Activated CD4-positive, alpha-beta memory T cell treated with anti-CD3 and anti-CD28 coated beads for 36 hours (primary cell): ENCODE data around the gene NCK2. TPM values are rescaled to one million over a fixed set of nuclear protein-coding genes. Genes with fewer than 3 reads are reported as not detected.
A peak's percentile ranks its signal among the peaks of the same experiment; 100 is the strongest.

Source experiments
- CTCF ChIA-PET: fragments of 350-600 bp; sonication (Branson Sonifier 250); formaldehyde crosslinking; loops from one replicate; lab custom pipeline; 2021; ENCODE audit warnings: antibody characterized with exemption, inconsistent platforms; lab: Charles Lee
- POLR2A ChIA-PET: fragments of 350-600 bp; sonication (Branson Sonifier 250); formaldehyde crosslinking; loops from one replicate; lab custom pipeline; 2021; ENCODE audit warnings: antibody characterized with exemption; lab: Charles Lee
- DNase-seq: peaks from one replicate; pipeline ENCODE4 v3.0.0-alpha.2; 2020
- H3K27ac Mint-ChIP-seq: one replicate; pipeline ENCODE4 v1.8.0; 2021; ENCODE audit warnings: mixed read lengths
- H3K27me3 Mint-ChIP-seq: one replicate; pipeline ENCODE4 v1.8.0; 2021; ENCODE audit warnings: mixed read lengths
- H3K36me3 Mint-ChIP-seq: one replicate; pipeline ENCODE4 v1.8.0; 2021; ENCODE audit warnings: mixed read lengths
- H3K4me1 Mint-ChIP-seq: one replicate; pipeline ENCODE4 v1.8.0; 2021; ENCODE audit warnings: low read depth, mixed read lengths
- H3K4me3 Mint-ChIP-seq: one replicate; pipeline ENCODE4 v1.8.0; 2021; ENCODE audit warnings: mild to moderate bottlenecking, mixed read lengths
- H3K9me3 Mint-ChIP-seq: one replicate; pipeline ENCODE4 v1.8.0; 2021; ENCODE audit warnings: mixed read lengths
- intact Hi-C: fragments of 100-400 bp; cut with micrococcal nuclease; formaldehyde crosslinking; loops from one replicate; pipeline ENCODE4 v1.15.1; 2023
- total RNA-seq, 2 experiments: library from RNA; stranded (reverse); gene quantifications; one replicate each; pipeline ENCODE4 v1.2.3, GENCODE V29; 2021

NCK2 gene
- total RNA-seq, 2 experiments from 2014 or later, result 81.8 to 85.8 TPM

DNA sequence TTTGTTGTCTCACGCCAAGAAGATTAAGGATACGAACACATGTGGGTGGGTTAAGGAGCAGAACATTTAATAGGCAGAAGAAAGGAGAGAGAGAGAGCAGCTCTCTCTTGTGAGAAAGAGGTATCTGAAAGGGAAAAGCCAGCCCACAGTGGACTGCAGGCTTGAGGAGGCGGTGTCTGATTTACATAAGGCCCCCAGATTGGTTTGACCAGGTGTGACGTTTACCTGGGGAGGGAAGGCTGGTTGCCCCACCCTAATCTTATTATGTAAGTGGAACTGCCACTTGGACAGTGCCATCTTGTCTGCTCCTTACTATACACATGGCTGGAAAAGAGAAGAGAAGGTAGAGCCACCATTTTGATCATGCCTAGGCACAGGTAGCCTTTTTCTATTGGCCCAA is 189.2 kb downstream of the NCK2 start:
- Mint-ChIP-seq H3K4me3 (no peak overlapping the region), H3K27ac (no peak overlapping the region), H3K4me1 (peaks cover 18% of the 10 kb centered on the region), H3K9me3 (peaks cover 6% of the 10 kb centered on the region), H3K27me3 (no peaks in the 10 kb centered on the region), H3K36me3 (peaks cover 2% of the 10 kb centered on the region)
- intact Hi-C loops, result no loop called here
- CTCF ChIA-PET, result interaction anchor here (1.7 to 2.4 kb wide), 2 partner anchors 14 to 15 kb away, joined by 4 to 6 read pairs; no protein-coding TSS in a partner anchor
- no peak for DNase-seq
- POLR2A ChIA-PET, result no interaction called here

- H3K36me3 Mint-ChIP-seq, result peaks cover 5% of the 10 kb centered on the region
- DNase-seq, result peak; percentile 65
- no peaks in the 10 kb centered on the region for H3K27me3 Mint-ChIP-seq
- no peak overlapping the region for H3K27ac Mint-ChIP-seq
- ChIA-PET POLR2A (no interaction called here), CTCF (interaction anchor here (0.6 to 2.4 kb wide), 5 partner anchors 14 to 389 kb away, joined by 3 to 6 read pairs (median 3); no protein-coding TSS in a partner anchor)
- no peak overlapping the region for H3K4me3 Mint-ChIP-seq
- intact Hi-C loops, result no loop called here
- peaks cover 12% of the 10 kb centered on the region for H3K4me1 Mint-ChIP-seq
- H3K9me3 Mint-ChIP-seq, result peaks cover 11% of the 10 kb centered on the region
Observed at GRCh38 chr2:105934467-105934866, 189.8 kb downstream of the NCK2 start.

- CTCF ChIA-PET, result interaction anchor here (0.6 to 1.7 kb wide), 4 partner anchors 15 to 389 kb away, joined by 3 to 4 read pairs (median 3); no protein-coding TSS in a partner anchor
- no peak overlapping the region for H3K27ac Mint-ChIP-seq
- POLR2A ChIA-PET, result no interaction called here
- DNase-seq, result no peak
- H3K4me1 Mint-ChIP-seq, result peaks cover 8% of the 10 kb centered on the region
- intact Hi-C loops, result loop anchor here (1.0 kb wide), 1 partner anchor 150 kb away; no protein-coding TSS in a partner anchor
- peaks cover 13% of the 10 kb centered on the region for H3K9me3 Mint-ChIP-seq
- no peak overlapping the region for H3K4me3 Mint-ChIP-seq
- no peaks in the 10 kb centered on the region for H3K27me3 Mint-ChIP-seq
- H3K36me3 Mint-ChIP-seq, result peaks cover 6% of the 10 kb centered on the region
Observed at GRCh38 chr2:105935063-105935462, 190.4 kb downstream of the NCK2 start.

DNA sequence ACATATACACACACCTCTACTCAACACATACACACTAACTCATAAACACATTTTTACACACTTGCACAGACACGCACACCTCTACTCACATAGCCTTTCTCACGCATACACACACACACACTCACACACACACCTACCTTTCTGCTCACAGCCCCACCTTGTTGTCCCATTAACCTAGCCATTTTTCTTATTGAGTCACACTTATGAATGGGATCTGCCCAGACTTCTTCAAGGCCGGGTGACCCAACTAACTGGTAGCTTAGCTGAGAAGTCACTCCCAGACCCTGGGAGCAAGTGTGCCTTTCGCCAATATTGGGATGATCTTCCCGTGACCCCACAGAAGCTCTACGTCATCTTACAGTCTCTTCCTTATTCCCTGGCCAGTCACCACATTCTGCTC is 192.2 kb downstream of the NCK2 start:
- no peak overlapping the region for H3K4me3 Mint-ChIP-seq
- no peak overlapping the region for H3K27ac Mint-ChIP-seq
- no peaks in the 10 kb centered on the region for H3K27me3 Mint-ChIP-seq
- ChIA-PET CTCF (no interaction called here), POLR2A (no interaction called here)
- intact Hi-C loops, result no loop called here
- peaks cover 17% of the 10 kb centered on the region for H3K9me3 Mint-ChIP-seq
- no peak for DNase-seq
- peaks cover 6% of the 10 kb centered on the region for H3K36me3 Mint-ChIP-seq
- peaks cover 4% of the 10 kb centered on the region for H3K4me1 Mint-ChIP-seq

DNA sequence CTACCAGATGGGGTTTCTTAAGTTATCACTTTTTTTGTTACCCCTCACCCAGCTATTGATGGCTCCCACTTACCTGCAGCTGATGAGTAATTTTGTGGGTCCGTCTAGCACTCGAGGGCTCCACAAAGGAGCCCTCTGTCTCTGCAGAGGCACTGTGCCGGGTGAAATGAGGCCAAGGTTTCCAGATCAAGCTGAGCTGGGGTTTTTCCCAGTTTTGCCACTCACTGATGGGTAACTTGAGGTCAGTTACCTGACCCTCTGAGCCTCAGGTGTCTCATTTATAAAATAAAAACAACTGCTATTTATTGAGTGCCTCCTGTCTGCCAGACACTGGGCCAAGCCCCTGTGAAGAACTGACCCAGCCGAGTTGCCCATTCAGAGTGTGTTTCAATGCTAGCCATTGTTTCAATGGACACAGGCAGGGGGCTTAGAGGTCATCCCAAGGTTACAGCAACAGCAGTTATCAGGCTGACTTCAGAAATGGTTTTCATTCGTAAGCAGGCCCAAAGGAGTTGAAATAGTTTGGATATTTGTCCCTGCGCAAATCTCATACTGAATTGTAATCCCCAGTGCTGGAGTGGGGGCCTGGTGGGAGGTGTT is 192.9 kb downstream of the NCK2 start:
- Mint-ChIP-seq H3K4me1 (peaks cover 2% of the 10 kb centered on the region), H3K36me3 (peaks cover 6% of the 10 kb centered on the region), H3K9me3 (peaks cover 17% of the 10 kb centered on the region), H3K4me3 (no peak overlapping the region), H3K27ac (no peak overlapping the region), H3K27me3 (no peaks in the 10 kb centered on the region)
- ChIA-PET CTCF (no interaction called here), POLR2A (no interaction called here)
- DNase-seq, result no peak
- intact Hi-C loops, result no loop called here
